ENCODE measurements around the gene TIMM13.

Gene TIMM13

DNA sequence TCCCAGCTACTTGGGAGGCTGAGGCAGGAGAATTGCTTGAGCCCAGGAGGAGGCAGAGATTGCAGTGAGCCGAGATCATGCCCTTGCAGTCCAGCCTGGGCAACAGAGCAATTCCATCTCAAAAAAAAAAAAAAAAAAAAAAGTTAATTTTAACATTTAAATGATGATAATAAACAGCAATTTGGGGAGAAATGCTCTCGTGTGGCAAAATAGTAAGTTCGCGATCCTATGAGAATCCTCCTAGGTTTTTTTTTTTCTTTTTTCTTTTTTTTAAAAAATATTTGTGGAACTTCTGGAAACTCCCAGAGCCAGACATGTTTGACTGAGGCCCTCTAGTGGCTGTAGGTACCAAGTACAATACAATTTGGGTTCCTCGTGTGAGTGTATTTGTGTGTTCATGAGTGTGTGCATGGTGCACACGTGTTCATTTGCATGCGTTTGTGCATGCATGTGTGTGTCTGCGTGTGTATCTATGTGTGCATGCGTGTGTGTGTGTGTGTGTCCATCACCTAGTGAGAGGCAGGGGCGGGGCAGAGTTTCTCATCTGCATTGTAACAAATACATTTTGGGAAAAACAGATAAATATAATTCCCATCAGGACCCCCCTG, 36.2 kb downstream of the TIMM13 start:
- no peak overlapping the region for H3K27ac ChIP-seq
- H3K4me3 ChIP-seq = no peak overlapping the region

DNA sequence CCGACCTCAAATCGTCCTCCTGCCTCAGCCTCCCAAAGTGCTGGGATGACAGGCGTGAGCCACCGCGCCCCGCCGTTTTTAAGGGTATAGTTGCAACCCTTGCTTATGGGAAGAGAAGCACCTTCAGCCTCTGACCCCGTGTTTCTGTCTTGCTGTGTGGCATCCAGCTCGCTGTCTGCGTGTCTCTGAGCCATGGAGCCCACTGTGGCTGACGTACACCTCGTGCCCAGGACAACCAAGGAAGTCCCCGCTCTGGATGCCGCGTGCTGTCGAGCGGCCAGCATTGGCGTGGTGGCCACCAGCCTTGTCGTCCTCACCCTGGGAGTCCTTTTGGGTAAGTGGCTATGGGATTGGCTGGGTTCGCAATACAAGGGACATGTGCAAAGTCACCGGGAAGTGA, 37.8 kb downstream of the TIMM13 start:
- Histone ChIP-seq H3K27ac (no peak overlapping the region), H3K4me3 (no peak overlapping the region)

DNA sequence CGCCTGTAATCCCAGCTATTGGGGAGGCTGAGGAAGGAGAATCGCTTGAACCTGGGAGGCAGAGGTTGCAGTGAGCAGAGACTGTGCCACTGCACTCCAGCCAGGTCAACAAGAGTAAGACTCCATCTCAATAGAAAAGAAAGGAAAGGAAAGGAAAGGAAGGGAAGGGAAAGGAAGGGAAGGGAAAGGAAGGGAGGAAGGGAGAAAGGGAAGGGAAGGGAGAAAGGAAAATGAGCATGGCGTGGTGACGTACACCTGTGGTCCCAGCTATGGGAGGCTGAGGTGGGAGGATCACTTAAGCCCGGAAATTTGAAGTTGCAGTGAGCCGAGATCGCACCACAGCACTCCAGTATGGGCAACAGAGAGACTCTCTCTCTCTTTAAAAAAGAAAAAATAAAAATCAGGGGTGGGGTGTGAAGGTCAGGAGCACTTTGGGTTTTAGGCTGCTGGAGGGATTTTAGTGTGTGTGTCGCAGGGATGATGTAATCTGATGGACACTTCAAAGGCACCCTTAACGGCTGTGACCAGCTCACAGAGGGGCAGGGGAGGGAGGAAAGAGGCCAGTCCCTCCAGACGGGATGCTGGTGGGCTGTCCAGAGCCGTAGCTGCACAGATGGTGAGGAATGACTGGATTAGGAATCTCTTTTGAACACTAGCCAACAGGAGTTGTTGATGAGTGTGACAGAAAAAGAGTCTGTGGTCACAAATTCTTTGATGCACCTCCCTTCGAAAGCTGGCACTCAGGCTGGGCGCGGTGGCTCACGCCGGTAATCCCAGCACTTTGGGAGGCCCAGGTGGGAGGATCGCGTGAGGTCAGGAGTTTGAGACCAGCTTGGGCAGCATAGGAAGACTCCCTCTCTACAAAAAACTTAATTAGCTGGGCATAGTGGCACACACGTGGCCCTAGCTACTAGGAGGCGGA, 39.8 kb downstream of the TIMM13 start:
- no peak overlapping the region for H3K4me3 ChIP-seq

DNA sequence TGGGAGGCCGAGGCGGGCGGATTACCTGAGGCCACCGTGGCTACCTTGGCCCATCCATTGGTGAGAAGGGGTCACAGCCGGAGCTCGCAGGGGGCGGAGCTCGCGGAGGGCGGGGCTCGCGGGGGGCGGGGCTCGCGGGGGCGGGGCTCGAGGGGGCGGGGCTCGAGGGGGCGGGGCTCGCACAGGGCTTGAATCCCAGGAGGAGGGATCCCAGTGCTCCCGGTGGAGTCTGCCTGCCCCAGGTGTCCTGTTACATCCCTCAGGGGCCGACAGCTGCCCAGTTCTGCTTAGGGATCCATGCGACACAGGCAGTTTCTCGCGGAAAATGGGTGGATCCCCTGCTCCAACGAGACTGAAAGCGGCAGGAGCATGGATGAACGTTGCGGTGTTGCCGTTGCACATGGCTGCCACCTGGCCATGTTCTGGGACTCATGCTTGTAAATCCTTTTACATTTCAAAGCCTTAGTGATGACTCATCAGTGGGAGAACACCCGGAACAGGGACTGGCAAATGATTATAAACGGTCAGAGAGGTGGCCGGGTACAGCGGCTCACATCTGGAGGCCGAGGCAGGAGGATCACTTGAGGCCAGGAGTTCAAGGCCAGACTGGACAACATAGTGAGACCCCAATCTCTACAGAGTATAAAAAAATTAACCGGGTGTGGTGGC, 42.2 kb downstream of the TIMM13 start:
- H3K27ac ChIP-seq = no peak overlapping the region
- peak overlapping the region in 1 of 7 experiments; percentile 12 for H3K4me3 ChIP-seq

More for the DNA sequence above, 39.8 kb downstream of the TIMM13 start:
- H3K27ac ChIP-seq = no peak overlapping the region

DNA sequence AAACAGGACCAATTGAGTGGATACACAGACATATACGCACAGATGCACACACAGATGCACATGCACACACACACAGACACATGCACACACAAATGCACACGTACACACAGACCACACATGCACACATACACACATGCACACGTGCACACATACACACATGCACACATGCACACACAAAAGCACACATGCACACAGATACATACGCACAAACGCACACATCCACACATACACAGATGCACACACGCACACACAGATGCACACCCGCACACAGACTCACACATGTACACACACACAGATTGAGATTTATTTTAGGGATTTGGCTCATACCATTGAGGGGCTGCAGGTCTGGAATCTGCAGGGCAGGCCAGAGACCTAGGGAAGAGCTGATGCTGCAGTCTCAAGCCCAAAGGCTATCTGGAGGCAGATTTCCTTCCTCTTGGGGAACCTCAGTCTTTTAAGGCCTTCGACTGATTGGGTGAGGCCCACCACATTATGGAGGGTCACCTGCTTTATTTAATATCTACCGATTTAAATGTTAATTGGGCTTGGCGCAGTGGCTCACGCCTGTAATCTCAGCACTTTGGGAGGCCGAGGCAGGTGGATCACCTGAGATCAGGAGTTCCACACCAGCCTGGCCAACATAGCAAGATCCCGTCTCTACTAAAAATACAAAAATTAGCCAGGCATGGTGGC, 44.7 kb downstream of the TIMM13 start:
- H3K27ac ChIP-seq = no peak overlapping the region
- H3K4me3 ChIP-seq = no peak overlapping the region

DNA sequence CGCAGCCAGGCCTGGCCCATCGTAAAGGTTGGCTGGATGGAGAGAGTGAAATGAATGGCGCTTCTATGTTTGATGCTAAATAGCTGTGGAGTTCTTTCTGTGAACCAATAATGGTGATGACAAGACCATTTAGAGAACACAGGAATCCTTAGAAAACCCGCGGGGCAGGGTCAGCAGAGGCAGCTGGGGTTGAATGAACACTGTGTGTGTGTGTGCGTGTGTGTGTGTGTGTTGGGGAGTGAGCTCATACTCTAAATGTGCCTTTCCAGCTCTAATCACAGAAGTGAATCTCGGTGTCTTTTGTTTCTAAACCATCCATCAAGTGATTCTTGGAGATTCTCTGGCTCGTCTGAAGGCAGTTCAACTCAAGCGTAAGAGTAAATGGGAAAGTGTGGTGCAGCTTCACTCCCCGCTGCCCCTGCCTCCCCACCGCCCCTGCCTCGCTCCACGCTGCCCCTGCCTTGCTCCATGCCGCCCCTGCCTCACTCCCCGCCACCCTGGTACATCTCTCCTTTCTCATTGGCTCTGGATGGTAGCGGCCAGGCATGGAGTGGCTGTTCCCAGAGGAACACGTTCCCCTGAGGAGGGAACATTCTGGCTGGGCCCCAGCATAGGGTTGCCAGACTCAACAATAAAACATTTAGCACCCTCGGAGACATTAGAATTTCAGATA, 46.1 kb downstream of the TIMM13 start:
- Histone ChIP-seq H3K4me3 (no peak overlapping the region), H3K27ac (no peak overlapping the region)

DNA sequence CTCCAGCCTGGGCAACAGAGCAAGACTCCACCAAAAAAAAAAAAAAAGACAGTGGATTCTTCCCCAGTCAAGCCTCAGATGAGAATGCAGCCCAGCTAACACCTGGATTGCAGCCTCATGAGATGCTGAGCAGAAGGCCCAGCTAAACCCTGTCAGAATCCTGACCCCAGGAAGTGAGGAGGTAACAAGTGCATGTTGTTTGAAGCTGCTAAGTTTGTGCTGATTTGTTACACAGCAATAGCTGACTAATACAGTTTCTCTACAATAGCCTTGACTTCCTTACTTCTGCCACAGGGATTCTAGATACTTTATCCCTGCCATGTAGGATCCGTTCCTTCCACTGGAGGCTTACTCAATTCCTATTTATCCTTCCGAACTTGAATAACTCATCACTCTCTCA, 46.8 kb downstream of the TIMM13 start:
- H3K27ac ChIP-seq = no peak overlapping the region
- H3K4me3 ChIP-seq = no peak overlapping the region

DNA sequence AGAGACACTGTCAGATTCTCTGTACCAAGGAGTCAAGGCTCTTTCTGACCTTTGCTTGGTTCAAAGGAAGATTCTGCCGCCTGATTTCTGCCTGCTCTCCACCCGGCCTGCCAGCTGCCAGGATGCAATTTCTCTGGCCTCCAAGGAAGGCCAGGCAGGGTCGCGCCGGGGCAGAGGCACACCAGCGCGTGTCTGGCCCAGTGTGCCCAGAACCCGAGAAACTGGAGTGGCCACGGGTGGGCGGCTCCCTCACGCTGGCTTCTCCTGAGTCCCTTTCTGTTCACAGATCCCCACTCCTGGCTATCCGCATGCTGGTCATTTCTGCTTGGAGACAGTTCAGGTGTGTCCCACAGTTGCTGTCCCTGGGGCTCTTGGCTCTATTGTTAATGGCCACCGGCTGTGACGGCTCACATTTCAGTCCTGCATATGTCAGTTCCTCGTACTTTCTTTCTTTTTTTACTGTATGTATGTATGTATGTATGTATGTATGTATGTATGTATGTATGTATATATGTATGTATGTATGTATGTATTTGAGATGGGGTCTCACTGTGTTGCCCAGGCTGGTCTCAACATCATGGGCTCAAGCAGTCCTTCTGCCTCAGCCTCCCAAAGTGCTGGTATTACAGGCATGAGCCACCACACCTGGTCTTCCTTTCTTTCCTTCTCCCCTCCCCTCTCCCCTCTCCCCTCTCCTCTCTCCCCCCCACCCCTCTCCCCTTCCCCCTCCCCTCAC, 50.4 kb downstream of the TIMM13 start:
- H3K27ac ChIP-seq = no peak overlapping the region
- no peak overlapping the region for H3K4me3 ChIP-seq

All from skin epidermis (tissue), 12 donors.